HEK293 (cell line): ENCODE results near the gene BBS9.

Experiments
- CTCF ChIA-PET: fragments of 350-600 bp; formaldehyde crosslinking; extraction: SDS; loops from one replicate; lab custom pipeline; 2021; ENCODE audit warnings: antibody characterized with exemption; lab: Yijun Ruan, JAX
- POLR2A ChIA-PET: fragments of 300-600 bp; formaldehyde crosslinking; extraction: SDS; loops from one replicate; lab custom pipeline; 2020; ENCODE audit warnings: antibody characterized with exemption, inconsistent platforms; lab: Yijun Ruan, JAX
- H3K27ac ChIP-seq: fragments of 200-500 bp; sonication (Bioruptor generic); 2 replicates; pipeline ENCODE4 v1.5.1; 2014; ENCODE audit warnings: low read depth, low read length, control low read depth, inconsistent platforms; ENCODE audit errors: extremely low read depth
- H3K36me3 ChIP-seq, 2 experiments: fragments of 200-500 bp in 1 of 2; sonication (Bioruptor generic) in 1 of 2; 1 replicate in 1 of 2; 2 replicates in 1 of 2; pipeline ENCODE4 v1.5.1; 2014 to 2017; ENCODE audit warnings: inconsistent platforms in 2 of 2, low read length in 2 of 2; ENCODE audit not compliant: control insufficient read depth in 2 of 2, insufficient read depth in 1 of 2
- H3K4me1 ChIP-seq: fragments of 200-500 bp; sonication (Bioruptor generic); 2 replicates; pipeline ENCODE4 v1.5.1; 2014; ENCODE audit warnings: mild to moderate bottlenecking, low read length, inconsistent platforms; ENCODE audit not compliant: control insufficient read depth, insufficient read depth
- H3K4me3 ChIP-seq: 2 replicates; pipeline ENCODE4 v1.5.1; 2011; ENCODE audit warnings: low read depth, mild to moderate bottlenecking, control low read depth, low read length, moderate library complexity
- H3K9me3 ChIP-seq: fragments of 200-500 bp; sonication (Bioruptor generic); 2 replicates; pipeline ENCODE4 v1.5.1; 2014; ENCODE audit warnings: low read depth, low read length, inconsistent platforms; ENCODE audit not compliant: control insufficient read depth, insufficient read depth
- BCL11B ChIP-seq: fragments of 450-650 bp; formaldehyde crosslinking; IDR thresholded peaks from 2 replicates; pipeline ENCODE4 v1.5.1; 2016; ENCODE audit warnings: low read depth, missing biosample characterization, missing genetic modification characterization
- GLI4 ChIP-seq: fragments of 450-650 bp; formaldehyde crosslinking; IDR thresholded peaks from 2 replicates; pipeline ENCODE4 v1.5.1; 2016; ENCODE audit warnings: missing biosample characterization, missing genetic modification characterization
- HOXC10 ChIP-seq: sonication (generic); formaldehyde crosslinking; IDR thresholded peaks from 2 replicates; pipeline ENCODE4 v1.8.1; 2023; ENCODE audit warnings: mild to moderate bottlenecking, missing genetic modification reagents
- KLF8 ChIP-seq: fragments of 450-650 bp; formaldehyde crosslinking; IDR thresholded peaks from 2 replicates; pipeline ENCODE4 v1.5.1; 2016; ENCODE audit warnings: missing biosample characterization, missing genetic modification characterization
- REPIN1 ChIP-seq: fragments of 450-650 bp; formaldehyde crosslinking; IDR thresholded peaks from 2 replicates; pipeline ENCODE4 v1.5.1; 2017; ENCODE audit warnings: missing biosample characterization, missing genetic modification characterization, low read depth
- SP7 ChIP-seq: fragments of 450-650 bp; formaldehyde crosslinking; IDR thresholded peaks from 2 replicates; pipeline ENCODE4 v1.5.1; 2016; ENCODE audit warnings: missing biosample characterization, missing genetic modification characterization
- TCF7L2 ChIP-seq: IDR thresholded peaks from 2 replicates; pipeline ENCODE4 v1.6.1; 2011; ENCODE audit warnings: low read depth, mild to moderate bottlenecking, inconsistent platforms, low read length, moderate library complexity, borderline replicate concordance
- WT1 ChIP-seq: fragments of 450-650 bp; formaldehyde crosslinking; IDR thresholded peaks from 2 replicates; pipeline ENCODE4 v1.5.1; 2016; ENCODE audit warnings: missing biosample characterization, missing genetic modification characterization
- ZFP69B ChIP-seq: fragments of 450-650 bp; formaldehyde crosslinking; IDR thresholded peaks from 2 replicates; pipeline ENCODE4 v1.5.1; 2016; ENCODE audit warnings: missing biosample characterization, missing genetic modification characterization
- ZNF223 ChIP-seq: fragments of 450-650 bp; formaldehyde crosslinking; IDR thresholded peaks from 2 replicates; pipeline ENCODE4 v1.5.1; 2016; ENCODE audit warnings: missing biosample characterization, missing genetic modification characterization
- ZNF239 ChIP-seq: fragments of 450-650 bp; formaldehyde crosslinking; IDR thresholded peaks from 2 replicates; pipeline ENCODE4 v1.5.1; 2016; ENCODE audit warnings: missing biosample characterization, missing genetic modification characterization
- ZNF266 ChIP-seq: fragments of 450-650 bp; formaldehyde crosslinking; IDR thresholded peaks from 2 replicates; pipeline ENCODE4 v1.5.1; 2016; ENCODE audit warnings: missing biosample characterization, missing genetic modification characterization, low read depth
- ZNF335 ChIP-seq: fragments of 450-650 bp; formaldehyde crosslinking; conservative IDR thresholded peaks from 2 replicates; pipeline ENCODE4 v1.5.1; 2016; ENCODE audit warnings: missing biosample characterization, missing genetic modification characterization
- ZNF521 ChIP-seq: fragments of 450-650 bp; formaldehyde crosslinking; IDR thresholded peaks from 2 replicates; pipeline ENCODE4 v1.5.1; 2017; ENCODE audit warnings: missing biosample characterization, mild to moderate bottlenecking, missing genetic modification characterization
- ZNF529 ChIP-seq: fragments of 450-650 bp; formaldehyde crosslinking; IDR thresholded peaks from 2 replicates; pipeline ENCODE4 v1.5.1; 2017; ENCODE audit warnings: missing genetic modification characterization, missing biosample characterization; ENCODE audit not compliant: insufficient replicate concordance
- ZNF560 ChIP-seq: fragments of 450-650 bp; formaldehyde crosslinking; IDR thresholded peaks from 2 replicates; pipeline ENCODE4 v1.5.1; 2017; ENCODE audit warnings: missing biosample characterization, missing genetic modification characterization, borderline replicate concordance
- ZNF596 ChIP-seq: fragments of 450-650 bp; IDR thresholded peaks from 2 replicates; pipeline ENCODE4 v1.5.0; 2018; ENCODE audit warnings: missing biosample characterization, mild to moderate bottlenecking, missing genetic modification characterization, moderate library complexity
- ZNF621 ChIP-seq: fragments of 450-650 bp; formaldehyde crosslinking; IDR thresholded peaks from 2 replicates; pipeline ENCODE4 v1.5.1; 2017; ENCODE audit warnings: missing biosample characterization, missing genetic modification characterization
- ZNF624 ChIP-seq: fragments of 450-650 bp; formaldehyde crosslinking; IDR thresholded peaks from 2 replicates; pipeline ENCODE4 v1.5.1; 2017; ENCODE audit warnings: missing biosample characterization, missing genetic modification characterization
- ZNF629 ChIP-seq: fragments of 450-650 bp; formaldehyde crosslinking; IDR thresholded peaks from 2 replicates; pipeline ENCODE4 v1.5.1; 2017; ENCODE audit warnings: missing biosample characterization, missing genetic modification characterization
- ZNF664 ChIP-seq: fragments of 450-650 bp; formaldehyde crosslinking; IDR thresholded peaks from 2 replicates; pipeline ENCODE4 v1.5.1; 2016; ENCODE audit warnings: missing biosample characterization, missing genetic modification characterization
- ZNF830 ChIP-seq: fragments of 450-650 bp; IDR thresholded peaks from 2 replicates; pipeline ENCODE4 v1.5.0; 2018; ENCODE audit warnings: missing biosample characterization, missing genetic modification characterization, low read depth, mild to moderate bottlenecking, moderate library complexity
- TF ChIP-seq, protein P1 (sequence below): fragments of 450-650 bp; IDR thresholded peaks from 2 replicates; pipeline ENCODE4 v1.5.1; 2018; ENCODE audit warnings: missing biosample characterization, missing genetic modification characterization
- TF ChIP-seq, protein P2 (sequence below): fragments of 450-650 bp; formaldehyde crosslinking; IDR thresholded peaks from 2 replicates; pipeline ENCODE4 v1.5.1; 2017; ENCODE audit warnings: missing biosample characterization, missing genetic modification characterization
- TF ChIP-seq, protein P3 (sequence below): fragments of 450-650 bp; formaldehyde crosslinking; IDR thresholded peaks from 2 replicates; pipeline ENCODE4 v1.5.1; 2016; ENCODE audit warnings: missing biosample characterization, missing genetic modification characterization
- TF ChIP-seq, protein P4 (sequence below): fragments of 450-650 bp; formaldehyde crosslinking; IDR thresholded peaks from 2 replicates; pipeline ENCODE4 v1.5.1; 2016; ENCODE audit warnings: missing biosample characterization, missing genetic modification characterization, borderline replicate concordance
- TF ChIP-seq, protein P5 (sequence below): fragments of 450-650 bp; formaldehyde crosslinking; IDR thresholded peaks from 2 replicates; pipeline ENCODE4 v1.5.1; 2016; ENCODE audit warnings: missing biosample characterization, missing genetic modification characterization
- TF ChIP-seq, protein P6 (sequence below): fragments of 450-650 bp; formaldehyde crosslinking; IDR thresholded peaks from 2 replicates; pipeline ENCODE4 v1.5.1; 2016; ENCODE audit warnings: missing biosample characterization, missing genetic modification characterization

The BBS9 gene

DNA sequence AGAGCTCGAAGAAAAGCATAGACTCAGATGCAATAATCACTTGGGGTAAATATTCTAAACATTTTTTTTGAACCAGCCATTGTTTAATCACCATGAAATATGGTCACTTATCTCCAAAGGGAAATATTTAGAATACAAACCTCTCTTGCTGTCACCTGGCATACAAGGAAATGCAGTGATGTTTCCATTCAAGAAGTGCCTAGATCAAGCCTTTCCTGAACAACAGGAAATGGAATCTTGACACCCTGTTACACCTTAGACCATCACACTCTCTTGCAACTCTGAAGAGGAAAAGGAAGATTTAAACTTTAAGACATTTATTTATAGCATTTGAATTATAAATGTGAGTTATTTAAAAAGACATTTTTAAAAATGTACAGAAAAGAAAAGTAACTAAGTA, 512.9 kb downstream of the BBS9 start:
- Histone ChIP-seq H3K36me3 (no peaks in the 10 kb centered on the region), H3K4me3 (no peak overlapping the region), H3K27ac (no peak overlapping the region), H3K9me3 (no peaks in the 10 kb centered on the region)
- ChIA-PET POLR2A (no interaction called here), CTCF (no interaction called here)
- TF ChIP-seq REPIN1 (tag by site-specific recombination) (no peak), ZNF560 (tag by site-specific recombination) (no peak), ZNF596 (no peak), TCF7L2 (no peak), ZNF664 (no peak), ZFP69B (no peak), ZNF521 (no peak), ZNF830 (tag by site-specific recombination) (no peak), ZNF629 (tag by site-specific recombination) (no peak), ZNF529 (tag by site-specific recombination) (no peak), SP7 (tag by site-specific recombination) (no peak), BCL11B (tag by site-specific recombination) (no peak), GLI4 (no peak)
- TF ChIP-seq, protein P1, sequence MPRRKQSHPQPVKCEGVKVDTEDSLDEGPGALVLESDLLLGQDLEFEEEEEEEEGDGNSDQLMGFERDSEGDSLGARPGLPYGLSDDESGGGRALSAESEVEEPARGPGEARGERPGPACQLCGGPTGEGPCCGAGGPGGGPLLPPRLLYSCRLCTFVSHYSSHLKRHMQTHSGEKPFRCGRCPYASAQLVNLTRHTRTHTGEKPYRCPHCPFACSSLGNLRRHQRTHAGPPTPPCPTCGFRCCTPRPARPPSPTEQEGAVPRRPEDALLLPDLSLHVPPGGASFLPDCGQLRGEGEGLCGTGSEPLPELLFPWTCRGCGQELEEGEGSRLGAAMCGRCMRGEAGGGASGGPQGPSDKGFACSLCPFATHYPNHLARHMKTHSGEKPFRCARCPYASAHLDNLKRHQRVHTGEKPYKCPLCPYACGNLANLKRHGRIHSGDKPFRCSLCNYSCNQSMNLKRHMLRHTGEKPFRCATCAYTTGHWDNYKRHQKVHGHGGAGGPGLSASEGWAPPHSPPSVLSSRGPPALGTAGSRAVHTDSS (tag by site-specific recombination), result no peak
- TF ChIP-seq, protein P2, sequence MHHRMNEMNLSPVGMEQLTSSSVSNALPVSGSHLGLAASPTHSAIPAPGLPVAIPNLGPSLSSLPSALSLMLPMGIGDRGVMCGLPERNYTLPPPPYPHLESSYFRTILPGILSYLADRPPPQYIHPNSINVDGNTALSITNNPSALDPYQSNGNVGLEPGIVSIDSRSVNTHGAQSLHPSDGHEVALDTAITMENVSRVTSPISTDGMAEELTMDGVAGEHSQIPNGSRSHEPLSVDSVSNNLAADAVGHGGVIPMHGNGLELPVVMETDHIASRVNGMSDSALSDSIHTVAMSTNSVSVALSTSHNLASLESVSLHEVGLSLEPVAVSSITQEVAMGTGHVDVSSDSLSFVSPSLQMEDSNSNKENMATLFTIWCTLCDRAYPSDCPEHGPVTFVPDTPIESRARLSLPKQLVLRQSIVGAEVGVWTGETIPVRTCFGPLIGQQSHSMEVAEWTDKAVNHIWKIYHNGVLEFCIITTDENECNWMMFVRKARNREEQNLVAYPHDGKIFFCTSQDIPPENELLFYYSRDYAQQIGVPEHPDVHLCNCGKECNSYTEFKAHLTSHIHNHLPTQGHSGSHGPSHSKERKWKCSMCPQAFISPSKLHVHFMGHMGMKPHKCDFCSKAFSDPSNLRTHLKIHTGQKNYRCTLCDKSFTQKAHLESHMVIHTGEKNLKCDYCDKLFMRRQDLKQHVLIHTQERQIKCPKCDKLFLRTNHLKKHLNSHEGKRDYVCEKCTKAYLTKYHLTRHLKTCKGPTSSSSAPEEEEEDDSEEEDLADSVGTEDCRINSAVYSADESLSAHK (tag by site-specific recombination), result no peak
- TF ChIP-seq, protein P3, sequence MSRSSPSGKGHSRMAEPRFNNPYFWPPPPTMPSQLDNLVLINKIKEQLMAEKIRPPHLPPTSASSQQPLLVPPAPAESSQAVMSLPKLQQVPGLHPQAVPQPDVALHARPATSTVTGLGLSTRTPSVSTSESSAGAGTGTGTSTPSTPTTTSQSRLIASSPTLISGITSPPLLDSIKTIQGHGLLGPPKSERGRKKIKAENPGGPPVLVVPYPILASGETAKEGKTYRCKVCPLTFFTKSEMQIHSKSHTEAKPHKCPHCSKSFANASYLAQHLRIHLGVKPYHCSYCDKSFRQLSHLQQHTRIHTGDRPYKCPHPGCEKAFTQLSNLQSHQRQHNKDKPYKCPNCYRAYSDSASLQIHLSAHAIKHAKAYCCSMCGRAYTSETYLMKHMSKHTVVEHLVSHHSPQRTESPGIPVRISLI, result no peak
- TF ChIP-seq, protein P4, sequence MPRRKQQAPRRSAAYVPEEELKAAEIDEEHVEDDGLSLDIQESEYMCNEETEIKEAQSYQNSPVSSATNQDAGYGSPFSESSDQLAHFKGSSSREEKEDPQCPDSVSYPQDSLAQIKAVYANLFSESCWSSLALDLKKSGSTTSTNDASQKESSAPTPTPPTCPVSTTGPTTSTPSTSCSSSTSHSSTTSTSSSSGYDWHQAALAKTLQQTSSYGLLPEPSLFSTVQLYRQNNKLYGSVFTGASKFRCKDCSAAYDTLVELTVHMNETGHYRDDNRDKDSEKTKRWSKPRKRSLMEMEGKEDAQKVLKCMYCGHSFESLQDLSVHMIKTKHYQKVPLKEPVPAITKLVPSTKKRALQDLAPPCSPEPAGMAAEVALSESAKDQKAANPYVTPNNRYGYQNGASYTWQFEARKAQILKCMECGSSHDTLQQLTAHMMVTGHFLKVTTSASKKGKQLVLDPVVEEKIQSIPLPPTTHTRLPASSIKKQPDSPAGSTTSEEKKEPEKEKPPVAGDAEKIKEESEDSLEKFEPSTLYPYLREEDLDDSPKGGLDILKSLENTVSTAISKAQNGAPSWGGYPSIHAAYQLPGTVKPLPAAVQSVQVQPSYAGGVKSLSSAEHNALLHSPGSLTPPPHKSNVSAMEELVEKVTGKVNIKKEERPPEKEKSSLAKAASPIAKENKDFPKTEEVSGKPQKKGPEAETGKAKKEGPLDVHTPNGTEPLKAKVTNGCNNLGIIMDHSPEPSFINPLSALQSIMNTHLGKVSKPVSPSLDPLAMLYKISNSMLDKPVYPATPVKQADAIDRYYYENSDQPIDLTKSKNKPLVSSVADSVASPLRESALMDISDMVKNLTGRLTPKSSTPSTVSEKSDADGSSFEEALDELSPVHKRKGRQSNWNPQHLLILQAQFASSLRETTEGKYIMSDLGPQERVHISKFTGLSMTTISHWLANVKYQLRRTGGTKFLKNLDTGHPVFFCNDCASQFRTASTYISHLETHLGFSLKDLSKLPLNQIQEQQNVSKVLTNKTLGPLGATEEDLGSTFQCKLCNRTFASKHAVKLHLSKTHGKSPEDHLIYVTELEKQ (tag by site-specific recombination), result no peak
- TF ChIP-seq, all 188 proteins: peak for 0
- peaks cover 6% of the 10 kb centered on the region for H3K4me1 ChIP-seq

DNA sequence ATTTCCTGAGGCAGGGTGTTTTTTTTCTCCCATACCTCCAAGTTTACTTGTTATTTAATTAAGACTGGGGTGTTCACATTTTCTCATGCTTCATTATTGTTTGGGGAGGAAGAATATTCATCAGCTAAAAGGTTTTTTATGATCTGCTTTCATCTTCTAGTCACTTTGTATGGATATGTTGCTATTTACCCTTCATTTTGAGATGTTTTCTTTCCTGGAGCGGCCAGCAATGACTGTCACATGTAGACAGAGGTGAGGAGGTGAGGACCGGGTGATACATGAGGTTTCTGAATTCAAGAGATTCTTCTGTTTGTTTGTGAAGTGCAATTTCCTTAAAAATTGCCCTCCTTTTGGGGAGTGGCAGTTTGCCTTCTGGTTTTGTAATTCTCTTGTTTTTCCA, 514.2 kb downstream of the BBS9 start:
- H3K36me3 ChIP-seq, result no peaks in the 10 kb centered on the region
- H3K4me1 ChIP-seq, result peaks cover 6% of the 10 kb centered on the region
- no peaks in the 10 kb centered on the region for H3K9me3 ChIP-seq
- H3K27ac ChIP-seq, result no peak overlapping the region
- no peak overlapping the region for H3K4me3 ChIP-seq
- POLR2A ChIA-PET, result no interaction called here
- CTCF ChIA-PET, result interaction anchor here (0.6 kb wide), 1 partner anchor 290 kb away, joined by 3 read pairs; no protein-coding TSS in a partner anchor
- TF ChIP-seq ZNF239 (tag by site-specific recombination) (no peak), ZNF335 (tag by site-specific recombination) (no peak), ZNF266 (tag by site-specific recombination) (no peak), HOXC10 (no peak), WT1 (peak; percentile 99), ZNF223 (tag by site-specific recombination) (no peak), ZNF624 (tag by site-specific recombination) (no peak), ZNF621 (no peak), KLF8 (no peak)
- TF ChIP-seq, protein P5, sequence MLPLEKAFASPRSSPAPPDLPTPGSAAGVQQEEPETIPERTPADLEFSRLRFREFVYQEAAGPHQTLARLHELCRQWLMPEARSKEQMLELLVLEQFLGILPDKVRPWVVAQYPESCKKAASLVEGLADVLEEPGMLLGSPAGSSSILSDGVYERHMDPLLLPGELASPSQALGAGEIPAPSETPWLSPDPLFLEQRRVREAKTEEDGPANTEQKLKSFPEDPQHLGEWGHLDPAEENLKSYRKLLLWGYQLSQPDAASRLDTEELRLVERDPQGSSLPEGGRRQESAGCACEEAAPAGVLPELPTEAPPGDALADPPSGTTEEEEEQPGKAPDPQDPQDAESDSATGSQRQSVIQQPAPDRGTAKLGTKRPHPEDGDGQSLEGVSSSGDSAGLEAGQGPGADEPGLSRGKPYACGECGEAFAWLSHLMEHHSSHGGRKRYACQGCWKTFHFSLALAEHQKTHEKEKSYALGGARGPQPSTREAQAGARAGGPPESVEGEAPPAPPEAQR, result no peak
- TF ChIP-seq, protein P6, sequence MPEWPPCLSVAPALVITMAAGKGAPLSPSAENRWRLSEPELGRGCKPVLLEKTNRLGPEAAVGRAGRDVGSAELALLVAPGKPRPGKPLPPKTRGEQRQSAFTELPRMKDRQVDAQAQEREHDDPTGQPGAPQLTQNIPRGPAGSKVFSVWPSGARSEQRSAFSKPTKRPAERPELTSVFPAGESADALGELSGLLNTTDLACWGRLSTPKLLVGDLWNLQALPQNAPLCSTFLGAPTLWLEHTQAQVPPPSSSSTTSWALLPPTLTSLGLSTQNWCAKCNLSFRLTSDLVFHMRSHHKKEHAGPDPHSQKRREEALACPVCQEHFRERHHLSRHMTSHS, result no peak
